ENCODE data around the gene MAN2C1.

Gene MAN2C1

GRCh38 chr15:75367406-75367912 is 948 bp downstream of the MAN2C1 start:
- TF ChIP-seq CTCF (IDR thresholded peaks at IDR 0.05; ENCODE audit: insufficient read depth, low read depth, low read length, missing control alignments) = no peak

GRCh38 chr15:75367006-75367405 is 1.4 kb downstream of the MAN2C1 start:
- DNase-seq (ENCODE audit: low read depth) = no peak
- TF ChIP-seq CTCF (IDR thresholded peaks at IDR 0.05; ENCODE audit: insufficient read depth, low read depth, low read length, missing control alignments) = no peak
- no peak overlapping the region for H3K4me3 ChIP-seq (ENCODE audit: low read depth, low read length)

More at GRCh38 chr15:75367406-75367912, 948 bp downstream of the MAN2C1 start:
- DNase-seq (ENCODE audit: low read depth) = no peak
- H3K4me3 ChIP-seq (ENCODE audit: low read depth, low read length) = peak overlapping the region; percentile 78

- TF ChIP-seq CTCF (IDR thresholded peaks at IDR 0.05; ENCODE audit: insufficient read depth, low read depth, low read length, missing control alignments) = no peak
- no peak for DNase-seq (ENCODE audit: low read depth)
- no peak overlapping the region for H3K4me3 ChIP-seq (ENCODE audit: low read depth, low read length)
Observed at GRCh38 chr15:75366163-75366562, 2.2 kb downstream of the MAN2C1 start.

- no peak for TF ChIP-seq CTCF (IDR thresholded peaks at IDR 0.05; ENCODE audit: insufficient read depth, low read depth, low read length, missing control alignments)
- DNase-seq (ENCODE audit: low read depth) = no peak
- no peak overlapping the region for H3K4me3 ChIP-seq (ENCODE audit: low read depth, low read length)
Observed at GRCh38 chr15:75364881-75365280, 3.5 kb downstream of the MAN2C1 start.

- no peak for DNase-seq (ENCODE audit: low read depth)
- no peak for TF ChIP-seq CTCF (IDR thresholded peaks at IDR 0.05; ENCODE audit: insufficient read depth, low read depth, low read length, missing control alignments)
- no peak overlapping the region for H3K4me3 ChIP-seq (ENCODE audit: low read depth, low read length)
Observed at GRCh38 chr15:75363786-75364185, 4.6 kb downstream of the MAN2C1 start.

GRCh38 chr15:75362642-75363249 is 5.7 kb downstream of the MAN2C1 start:
- no peak overlapping the region for H3K4me3 ChIP-seq (ENCODE audit: low read depth, low read length)
- DNase-seq (ENCODE audit: low read depth) = no peak
- no peak for TF ChIP-seq CTCF (IDR thresholded peaks at IDR 0.05; ENCODE audit: insufficient read depth, low read depth, low read length, missing control alignments)
